MM.1S (cell line): Measurements from ENCODE around the gene CDK8.

Experiments
- DNase-seq: peaks from one replicate; pipeline ENCODE4 v3.0.0-alpha.2; 2015
- H2AFZ ChIP-seq: fragments of 300-600 bp; sonication (generic); 2 replicates; pipeline ENCODE4 v1.6.0; 2016; ENCODE audit warnings: antibody characterized with exemption, low read length
- H3F3A ChIP-seq: fragments of 300-600 bp; sonication (generic); 2 replicates; pipeline ENCODE4 v1.6.1; 2016; ENCODE audit warnings: mild to moderate bottlenecking, antibody characterized with exemption, low read length, moderate library complexity, mixed read lengths; ENCODE audit not compliant: insufficient read depth
- H3K27ac ChIP-seq: fragments of 300-600 bp; sonication (generic); 2 replicates; pipeline ENCODE4 v1.5.1; 2016; ENCODE audit warnings: mild to moderate bottlenecking, low read length
- H3K27me3 ChIP-seq: fragments of 300-600 bp; sonication (generic); replicated peaks from 2 replicates; pipeline ENCODE4 v1.6.0; 2016; ENCODE audit warnings: low read length; ENCODE audit not compliant: insufficient read depth
- H3K36me3 ChIP-seq: fragments of 300-600 bp; sonication (generic); replicated peaks from 2 replicates; pipeline ENCODE4 v1.6.1; 2016; ENCODE audit warnings: mild to moderate bottlenecking, low read length, mixed read lengths; ENCODE audit not compliant: insufficient read depth
- H3K4me1 ChIP-seq: fragments of 300-600 bp; sonication (generic); 2 replicates; pipeline ENCODE4 v1.6.1; 2016; ENCODE audit warnings: low read length, mixed read lengths
- H3K4me2 ChIP-seq: fragments of 300-600 bp; sonication (generic); 2 replicates; pipeline ENCODE4 v1.6.0; 2016; ENCODE audit warnings: low read depth, low read length
- H3K4me3 ChIP-seq: fragments of 300-600 bp; sonication (generic); 2 replicates; pipeline ENCODE4 v1.5.1; 2016; ENCODE audit warnings: low read length, mixed read lengths
- H3K79me2 ChIP-seq: fragments of 300-600 bp; sonication (generic); 2 replicates; pipeline ENCODE4 v1.6.1; 2016; ENCODE audit warnings: mixed run types, low read length, mixed read lengths
- H3K9ac ChIP-seq: fragments of 300-600 bp; sonication (generic); 2 replicates; pipeline ENCODE4 v1.6.1; 2016; ENCODE audit warnings: low read length, mixed read lengths
- H3K9me2 ChIP-seq: fragments of 300-600 bp; sonication (generic); replicated peaks from 2 replicates; pipeline ENCODE4 v1.6.1; 2016; ENCODE audit warnings: mild to moderate bottlenecking, low read length, mixed read lengths; ENCODE audit not compliant: insufficient read depth
- H3K9me3 ChIP-seq: fragments of 300-600 bp; sonication (generic); replicated peaks from 2 replicates; pipeline ENCODE4 v1.6.1; 2016; ENCODE audit warnings: mild to moderate bottlenecking, low read length, mixed read lengths; ENCODE audit not compliant: insufficient read depth
- H4K20me1 ChIP-seq: fragments of 300-600 bp; sonication (generic); 2 replicates; pipeline ENCODE4 v1.6.1; 2016; ENCODE audit warnings: mild to moderate bottlenecking, low read length, moderate library complexity, mixed read lengths; ENCODE audit not compliant: insufficient read depth
- CTCF ChIP-seq: fragments of 300-600 bp; sonication (generic); IDR thresholded peaks from 2 replicates; pipeline ENCODE4 v1.5.1; 2016; ENCODE audit warnings: antibody characterized with exemption, low read length, mixed read lengths
- EZH2 ChIP-seq: fragments of 300-600 bp; sonication (generic); optimal IDR thresholded peaks from 2 replicates; pipeline ENCODE3; 2017; ENCODE audit warnings: low read depth, mild to moderate bottlenecking, antibody characterized with exemption, low read length, mixed read lengths
- EZH2phosphoT487 ChIP-seq: fragments of 300-600 bp; sonication (generic); IDR thresholded peaks from 2 replicates; pipeline ENCODE4 v1.6.1; 2018; ENCODE audit warnings: antibody characterized with exemption, low read length

Gene CDK8

GRCh38 chr13:26213982-26214381 is 39.9 kb upstream of the CDK8 start:
- no peak overlapping the region for H3K27ac ChIP-seq
- no peaks in the 10 kb centered on the region; the same call in 1 of the 2 replicates for H3K36me3 ChIP-seq
- H4K20me1 ChIP-seq, result no peaks in the 10 kb centered on the region
- H3K4me3 ChIP-seq, result no peak overlapping the region
- H3K4me1 ChIP-seq, result no peaks in the 10 kb centered on the region
- TF ChIP-seq EZH2phosphoT487 (no peak), EZH2 (no peak)
- no peak for DNase-seq
- H3K79me2 ChIP-seq, result no peaks in the 10 kb centered on the region
- no peaks in the 10 kb centered on the region for H3K27me3 ChIP-seq
- no peak overlapping the region for H3K4me2 ChIP-seq
- H3K9ac ChIP-seq, result no peak overlapping the region
- no peaks in the 10 kb centered on the region for H3K9me3 ChIP-seq
- H3F3A ChIP-seq, result no peaks in the 10 kb centered on the region
- H2AFZ ChIP-seq, result no peak overlapping the region
- H3K9me2 ChIP-seq, result no peaks in the 10 kb centered on the region

- Histone ChIP-seq H3K9ac (no peak overlapping the region), H3K4me3 (no peak overlapping the region), H3K27ac (no peak overlapping the region), H3K36me3 (peaks cover 3% of the 10 kb centered on the region), H3K4me2 (no peak overlapping the region), H3K4me1 (no peaks in the 10 kb centered on the region), H3K9me3 (no peaks in the 10 kb centered on the region), H3F3A (no peaks in the 10 kb centered on the region), H4K20me1 (no peaks in the 10 kb centered on the region), H3K9me2 (no peaks in the 10 kb centered on the region), H3K79me2 (peaks cover 12% of the 10 kb centered on the region), H3K27me3 (no peaks in the 10 kb centered on the region), H2AFZ (no peak overlapping the region)
- DNase-seq, result no peak
- TF ChIP-seq CTCF (no peak), EZH2 (no peak), EZH2phosphoT487 (no peak)
Observed at GRCh38 chr13:26216042-26216441, 37.9 kb upstream of the CDK8 start.

- DNase-seq, result no peak
- Histone ChIP-seq H3K9me3 (no peaks in the 10 kb centered on the region), H2AFZ (no peak overlapping the region), H3K27ac (no peak overlapping the region), H3F3A (no peaks in the 10 kb centered on the region), H3K36me3 (peaks cover 3% of the 10 kb centered on the region), H3K9me2 (no peaks in the 10 kb centered on the region), H3K4me1 (no peaks in the 10 kb centered on the region), H3K79me2 (peaks cover 19% of the 10 kb centered on the region), H3K9ac (no peak overlapping the region), H3K27me3 (no peaks in the 10 kb centered on the region), H4K20me1 (no peaks in the 10 kb centered on the region), H3K4me3 (no peak overlapping the region), H3K4me2 (no peak overlapping the region)
- TF ChIP-seq CTCF (no peak), EZH2phosphoT487 (no peak), EZH2 (no peak)
Observed at GRCh38 chr13:26219726-26220125, 34.2 kb upstream of the CDK8 start.

GRCh38 chr13:26220575-26220974 is 33.4 kb upstream of the CDK8 start:
- H3K9ac ChIP-seq, result peak overlapping the region; percentile 96; the same call in 1 of the 2 replicates
- H3K4me2 ChIP-seq, result peak overlapping the region; percentile 58
- peak overlapping the region; percentile 88 for H3K4me3 ChIP-seq
- no peak for DNase-seq
- H3K9me3 ChIP-seq, result no peaks in the 10 kb centered on the region
- no peak overlapping the region for H2AFZ ChIP-seq
- no peaks in the 10 kb centered on the region for H3F3A ChIP-seq
- H3K4me1 ChIP-seq, result no peaks in the 10 kb centered on the region
- no peaks in the 10 kb centered on the region for H4K20me1 ChIP-seq
- TF ChIP-seq EZH2phosphoT487 (no peak), EZH2 (no peak), CTCF (no peak)
- peaks cover 3% of the 10 kb centered on the region; the same call in 1 of the 2 replicates for H3K36me3 ChIP-seq
- H3K9me2 ChIP-seq, result no peaks in the 10 kb centered on the region
- H3K79me2 ChIP-seq, result peaks cover 19% of the 10 kb centered on the region
- H3K27ac ChIP-seq, result no peak overlapping the region
- no peaks in the 10 kb centered on the region for H3K27me3 ChIP-seq
